K562 (cell line): ENCODE results near the gene TOMM70. TPM values are rescaled to one million over a fixed set of nuclear protein-coding genes. Genes with fewer than 3 reads are reported as not detected.

Experiments used
- ARID1B ChIP-seq: fragments of 450-650 bp; IDR thresholded peaks from 2 replicates; pipeline ENCODE4 v1.6.1; 2016; ENCODE audit warnings: antibody characterized with exemption, mild to moderate bottlenecking, inconsistent platforms
- EGR1 ChIP-seq: fragments of 450-650 bp; conservative IDR thresholded peaks from 2 replicates; pipeline ENCODE4 v1.6.1; 2017; ENCODE audit warnings: mild to moderate bottlenecking
- NUFIP1 ChIP-seq: fragments of 450-650 bp; IDR thresholded peaks from 2 replicates; pipeline ENCODE4 v1.6.1; 2018; ENCODE audit not compliant: partially characterized antibody
- POLR3A ChIP-seq: IDR thresholded peaks from 2 replicates; pipeline ENCODE4 v1.6.1; 2011; ENCODE audit warnings: borderline replicate concordance, mild to moderate bottlenecking, moderate library complexity; ENCODE audit not compliant: insufficient read length, insufficient read depth; ENCODE audit errors: extremely low read depth
- STAT5B ChIP-seq: fragments of 250-450 bp; sonication (Bioruptor Pico); IDR thresholded peaks from 2 replicates; pipeline ENCODE4 v1.8.0; 2021; ENCODE audit warnings: mild to moderate bottlenecking, inconsistent platforms
- ZNF274 ChIP-seq: IDR thresholded peaks from 2 replicates; pipeline ENCODE4 v1.6.1; 2011; ENCODE audit warnings: low read depth, mild to moderate bottlenecking, low read length, moderate library complexity, borderline replicate concordance
- ZNF444 ChIP-seq: fragments of 250-450 bp; sonication (Bioruptor Pico); IDR thresholded peaks from 2 replicates; pipeline ENCODE4 v1.4.0; 2020; ENCODE audit warnings: mild to moderate bottlenecking, moderate library complexity
- polyA plus RNA-seq, 8 experiments: library from polyadenylated mRNA; depleted of rRNA in 4 of 8; stranded (reverse) in 5 of 8; unstranded in 3 of 8; fragments of >200 nt; fragmentation: Nextera tagmentation in 2 of 8; fragmentation: Illumina TruSeq in 1 of 8; extraction: Ambion mirVana in 2 of 8; extraction: Trizol in 1 of 8; gene quantifications; 2 replicates each; pipeline versions ENCODE4 v1.2.1 to v1.2.3, GENCODE V29; 2011 to 2014; ENCODE audit warnings: inconsistent platforms in 1 of 8, missing spikeins in 1 of 8
- total RNA-seq, 7 experiments: library from RNA; depleted of rRNA in 6 of 7; stranded (reverse); fragments of >200 nt in 6 of 7; fragmentation: Illumina TruSeq in 2 of 7; extraction: Trizol in 2 of 7; gene quantifications; 2 replicates each; pipeline versions ENCODE4 v1.2.1 to v1.2.3, GENCODE V29; 2011 to 2021; ENCODE audit warnings: low replicate concordance in 1 of 7
- TF ChIP-seq, protein P1 (sequence below), 2 experiments: fragments of 450-650 bp; IDR thresholded peaks; 2 replicates each; pipeline ENCODE4 v1.6.1; 2018; ENCODE audit warnings: mild to moderate bottlenecking in 2 of 2, low read depth in 1 of 2; ENCODE audit not compliant: partially characterized antibody in 2 of 2
- TF ChIP-seq, protein P2 (sequence below), 2 experiments: fragments of 450-650 bp; IDR thresholded peaks; 2 replicates each; pipeline ENCODE4 v1.6.1; 2016; ENCODE audit warnings: mild to moderate bottlenecking in 2 of 2, borderline replicate concordance in 1 of 2, low read depth in 1 of 2, moderate library complexity in 1 of 2
- TF ChIP-seq, protein P3 (sequence below): IDR thresholded peaks from 2 replicates; pipeline ENCODE4 v1.6.1; 2011; ENCODE audit warnings: borderline replicate concordance, low read depth, mild to moderate bottlenecking, moderate library complexity, low read length; ENCODE audit not compliant: insufficient read depth, poor library complexity, severe bottlenecking

TOMM70 gene
- total and polyA plus RNA-seq, 9 of the 15 experiments (the other 6 are each of a cell fraction or from before 2014, with no cell fraction given) = 17.5 to 75.6 (median 54.9) TPM

DNA sequence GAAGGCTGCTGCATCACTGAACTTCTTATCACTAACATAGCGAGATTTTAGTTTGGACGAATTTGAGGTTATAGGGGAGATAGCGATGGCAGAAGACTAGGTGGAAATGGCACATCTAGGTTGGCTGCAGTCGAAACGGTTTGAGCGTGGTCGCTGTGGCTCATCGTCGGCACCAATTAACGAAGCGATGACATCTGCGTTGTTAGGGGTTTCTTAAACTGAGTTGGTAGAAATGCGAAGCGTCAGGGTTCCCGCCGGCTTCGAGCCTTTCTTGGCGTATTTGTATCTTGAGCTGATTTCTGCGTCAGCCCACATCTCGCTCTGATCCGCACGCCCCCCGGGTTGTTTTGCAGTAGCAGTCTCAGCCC, 769 bp upstream of the TOMM70 start (continued):
- TF ChIP-seq STAT5B (no peak), ZNF444 (CRISPR knock-in tag) (no peak), EGR1 (no peak), NUFIP1 (no peak), ARID1B (no peak), ZNF274 (no peak), POLR3A (no peak)
- TF ChIP-seq, protein P1, sequence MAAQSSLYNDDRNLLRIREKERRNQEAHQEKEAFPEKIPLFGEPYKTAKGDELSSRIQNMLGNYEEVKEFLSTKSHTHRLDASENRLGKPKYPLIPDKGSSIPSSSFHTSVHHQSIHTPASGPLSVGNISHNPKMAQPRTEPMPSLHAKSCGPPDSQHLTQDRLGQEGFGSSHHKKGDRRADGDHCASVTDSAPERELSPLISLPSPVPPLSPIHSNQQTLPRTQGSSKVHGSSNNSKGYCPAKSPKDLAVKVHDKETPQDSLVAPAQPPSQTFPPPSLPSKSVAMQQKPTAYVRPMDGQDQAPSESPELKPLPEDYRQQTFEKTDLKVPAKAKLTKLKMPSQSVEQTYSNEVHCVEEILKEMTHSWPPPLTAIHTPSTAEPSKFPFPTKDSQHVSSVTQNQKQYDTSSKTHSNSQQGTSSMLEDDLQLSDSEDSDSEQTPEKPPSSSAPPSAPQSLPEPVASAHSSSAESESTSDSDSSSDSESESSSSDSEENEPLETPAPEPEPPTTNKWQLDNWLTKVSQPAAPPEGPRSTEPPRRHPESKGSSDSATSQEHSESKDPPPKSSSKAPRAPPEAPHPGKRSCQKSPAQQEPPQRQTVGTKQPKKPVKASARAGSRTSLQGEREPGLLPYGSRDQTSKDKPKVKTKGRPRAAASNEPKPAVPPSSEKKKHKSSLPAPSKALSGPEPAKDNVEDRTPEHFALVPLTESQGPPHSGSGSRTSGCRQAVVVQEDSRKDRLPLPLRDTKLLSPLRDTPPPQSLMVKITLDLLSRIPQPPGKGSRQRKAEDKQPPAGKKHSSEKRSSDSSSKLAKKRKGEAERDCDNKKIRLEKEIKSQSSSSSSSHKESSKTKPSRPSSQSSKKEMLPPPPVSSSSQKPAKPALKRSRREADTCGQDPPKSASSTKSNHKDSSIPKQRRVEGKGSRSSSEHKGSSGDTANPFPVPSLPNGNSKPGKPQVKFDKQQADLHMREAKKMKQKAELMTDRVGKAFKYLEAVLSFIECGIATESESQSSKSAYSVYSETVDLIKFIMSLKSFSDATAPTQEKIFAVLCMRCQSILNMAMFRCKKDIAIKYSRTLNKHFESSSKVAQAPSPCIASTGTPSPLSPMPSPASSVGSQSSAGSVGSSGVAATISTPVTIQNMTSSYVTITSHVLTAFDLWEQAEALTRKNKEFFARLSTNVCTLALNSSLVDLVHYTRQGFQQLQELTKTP (IDR thresholded peaks at IDR 0.05; ENCODE audit: low read depth in 1 of 2, partially characterized antibody in 2 of 2) = peak in 1 of 2 experiments; percentile 12
- TF ChIP-seq, protein P2, sequence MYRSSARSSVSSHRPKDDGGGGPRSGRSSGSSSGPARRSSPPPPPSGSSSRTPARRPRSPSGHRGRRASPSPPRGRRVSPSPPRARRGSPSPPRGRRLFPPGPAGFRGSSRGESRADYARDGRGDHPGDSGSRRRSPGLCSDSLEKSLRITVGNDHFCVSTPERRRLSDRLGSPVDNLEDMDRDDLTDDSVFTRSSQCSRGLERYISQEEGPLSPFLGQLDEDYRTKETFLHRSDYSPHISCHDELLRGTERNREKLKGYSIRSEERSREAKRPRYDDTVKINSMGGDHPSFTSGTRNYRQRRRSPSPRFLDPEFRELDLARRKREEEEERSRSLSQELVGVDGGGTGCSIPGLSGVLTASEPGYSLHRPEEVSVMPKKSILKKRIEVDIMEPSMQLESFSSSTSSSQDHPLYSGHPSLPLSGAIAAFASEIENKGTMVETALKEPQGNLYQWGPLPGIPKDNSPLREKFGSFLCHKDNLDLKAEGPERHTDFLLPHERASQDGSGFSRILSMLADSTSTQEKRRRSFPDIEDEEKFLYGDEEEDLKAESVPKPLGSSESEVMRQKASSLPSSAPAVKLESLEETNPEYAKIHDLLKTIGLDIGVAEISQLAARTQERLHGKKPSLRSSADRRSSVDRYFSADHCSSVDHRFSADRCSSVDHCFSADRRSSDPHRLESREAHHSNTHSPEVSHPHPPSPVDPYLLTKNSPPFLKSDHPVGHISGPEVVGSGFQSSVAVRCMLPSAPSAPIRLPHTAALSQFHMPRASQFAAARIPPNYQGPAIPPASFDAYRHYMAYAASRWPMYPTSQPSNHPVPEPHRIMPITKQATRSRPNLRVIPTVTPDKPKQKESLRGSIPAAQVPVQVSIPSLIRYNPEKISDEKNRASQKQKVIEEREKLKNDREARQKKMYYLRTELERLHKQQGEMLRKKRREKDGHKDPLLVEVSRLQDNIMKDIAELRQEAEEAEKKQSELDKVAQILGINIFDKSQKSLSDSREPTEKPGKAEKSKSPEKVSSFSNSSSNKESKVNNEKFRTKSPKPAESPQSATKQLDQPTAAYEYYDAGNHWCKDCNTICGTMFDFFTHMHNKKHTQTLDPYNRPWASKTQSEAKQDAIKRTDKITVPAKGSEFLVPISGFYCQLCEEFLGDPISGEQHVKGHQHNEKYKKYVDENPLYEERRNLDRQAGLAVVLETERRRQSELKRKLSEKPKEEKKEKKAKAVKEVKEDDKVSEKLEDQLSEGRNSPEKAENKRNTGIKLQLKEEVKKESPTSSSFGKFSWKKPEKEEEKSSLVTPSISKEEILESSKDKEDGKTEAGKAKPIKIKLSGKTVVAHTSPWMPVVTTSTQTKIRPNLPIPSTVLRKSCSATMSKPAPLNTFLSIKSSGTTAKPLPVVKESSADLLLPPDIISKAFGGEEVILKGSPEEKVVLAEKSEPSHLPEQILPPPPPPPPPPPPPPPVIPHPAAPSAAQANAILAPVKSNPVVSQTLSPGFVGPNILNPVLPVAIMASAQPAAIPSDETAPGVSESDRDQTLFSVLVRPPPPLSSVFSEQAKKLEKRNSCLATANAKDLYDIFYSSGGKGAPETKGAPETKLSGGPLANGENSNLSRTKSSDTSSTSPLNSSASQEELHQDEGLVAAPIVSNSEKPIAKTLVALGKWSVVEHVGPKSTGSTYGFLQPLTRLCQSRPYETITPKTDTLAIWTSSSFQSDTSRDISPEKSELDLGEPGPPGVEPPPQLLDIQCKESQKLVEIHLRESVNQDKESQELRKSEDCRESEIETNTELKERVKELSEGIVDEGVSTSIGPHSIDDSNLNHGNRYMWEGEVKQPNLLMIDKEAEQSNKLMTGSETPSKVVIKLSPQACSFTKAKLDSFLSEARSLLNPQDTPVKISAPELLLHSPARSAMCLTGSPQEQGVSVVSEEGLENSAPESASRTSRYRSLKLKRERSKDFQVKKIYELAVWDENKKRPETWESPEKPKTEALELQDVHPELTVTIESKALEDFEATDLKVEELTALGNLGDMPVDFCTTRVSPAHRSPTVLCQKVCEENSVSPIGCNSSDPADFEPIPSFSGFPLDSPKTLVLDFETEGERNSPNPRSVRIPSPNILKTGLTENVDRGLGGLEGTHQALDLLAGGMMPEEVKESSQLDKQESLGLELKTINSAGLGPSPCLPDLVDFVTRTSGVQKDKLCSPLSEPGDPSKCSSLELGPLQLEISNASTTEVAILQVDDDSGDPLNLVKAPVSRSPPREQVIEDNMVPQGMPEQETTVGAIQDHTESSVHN (IDR thresholded peaks at IDR 0.05; ENCODE audit: borderline replicate concordance in 1 of 2, low read depth in 1 of 2) = peak in 1 of 2 experiments; percentile 33; a peak in 1 of 4 replicates
- TF ChIP-seq, protein P3, sequence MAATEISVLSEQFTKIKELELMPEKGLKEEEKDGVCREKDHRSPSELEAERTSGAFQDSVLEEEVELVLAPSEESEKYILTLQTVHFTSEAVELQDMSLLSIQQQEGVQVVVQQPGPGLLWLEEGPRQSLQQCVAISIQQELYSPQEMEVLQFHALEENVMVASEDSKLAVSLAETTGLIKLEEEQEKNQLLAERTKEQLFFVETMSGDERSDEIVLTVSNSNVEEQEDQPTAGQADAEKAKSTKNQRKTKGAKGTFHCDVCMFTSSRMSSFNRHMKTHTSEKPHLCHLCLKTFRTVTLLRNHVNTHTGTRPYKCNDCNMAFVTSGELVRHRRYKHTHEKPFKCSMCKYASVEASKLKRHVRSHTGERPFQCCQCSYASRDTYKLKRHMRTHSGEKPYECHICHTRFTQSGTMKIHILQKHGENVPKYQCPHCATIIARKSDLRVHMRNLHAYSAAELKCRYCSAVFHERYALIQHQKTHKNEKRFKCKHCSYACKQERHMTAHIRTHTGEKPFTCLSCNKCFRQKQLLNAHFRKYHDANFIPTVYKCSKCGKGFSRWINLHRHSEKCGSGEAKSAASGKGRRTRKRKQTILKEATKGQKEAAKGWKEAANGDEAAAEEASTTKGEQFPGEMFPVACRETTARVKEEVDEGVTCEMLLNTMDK = no peak
